HCT116 (cell line): ENCODE data around the gene GNG13. TPM values are rescaled to one million over a fixed set of nuclear protein-coding genes. Genes with fewer than 3 reads are reported as not detected.

Experiments used
- ATAC-seq: fragments of 200-7000 bp; cut with Tn5 transposase; 2 replicates; pipeline ENCODE4 v1.9.1; 2020; ENCODE audit warnings: mild to moderate bottlenecking, moderate library complexity
- BruUV-seq: library from RNA; stranded (reverse); fragments of 400-500 nt; replicated peaks from 2 replicates; lab custom pipeline; 2021; lab: Mats Ljungman, UMichigan
- CTCF ChIA-PET: fragments of 300-600 bp; sonication (Branson Sonifier 250); formaldehyde crosslinking; loops from one replicate; lab custom pipeline; 2021; ENCODE audit warnings: antibody characterized with exemption; lab: Charles Lee
- POLR2A ChIA-PET: fragments of 300-600, 350-600 bp; sonication (Branson Sonifier 250); formaldehyde crosslinking; loops from one replicate; lab custom pipeline; 2021; ENCODE audit warnings: antibody characterized with exemption; lab: Charles Lee
- RAD21 ChIA-PET, 2 experiments: fragments of 300-600 bp; sonication (Branson Sonifier 250); formaldehyde crosslinking; loops; one replicate each; lab custom pipeline; 2023; ENCODE audit warnings: low total read pairs in 2 of 2; ENCODE audit not compliant: uncharacterized antibody in 2 of 2, unreplicated experiment in 2 of 2, low non-redundant PET in 1 of 2; lab: Charles Lee
- DNase-seq: peaks from one replicate; pipeline ENCODE4 v3.0.0-alpha.2; 2010; ENCODE audit warnings: low read depth, low spot score
- H2AFZ ChIP-seq: fragments of 200-600 bp; shearing (Covaris generic), sonication (generic); 2 replicates; pipeline ENCODE4 v1.6.1; 2017; ENCODE audit warnings: low read depth, mixed run types, mixed read lengths, antibody characterized with exemption, low read length; ENCODE audit not compliant: poor library complexity, severe bottlenecking
- H3K27ac ChIP-seq: 2 replicates; pipeline ENCODE4 v1.5.1; 2012; ENCODE audit warnings: low read depth, low read length
- H3K27me3 ChIP-seq: fragments of 200-600 bp; sonication (generic); 2 replicates; pipeline ENCODE4 v1.6.1; 2016; ENCODE audit warnings: mixed run types, low read length, mixed read lengths; ENCODE audit not compliant: insufficient read depth
- H3K36me3 ChIP-seq, 2 experiments: fragments of 200-500 bp in 1 of 2; fragments of 200-600 bp in 1 of 2; sonication (Bioruptor generic) in 1 of 2; sonication (generic) in 1 of 2; 2 replicates each; pipeline versions ENCODE4 v1.5.1 to v1.6.1; 2014 to 2016; ENCODE audit warnings: low read length in 2 of 2, inconsistent platforms in 1 of 2, mixed read lengths in 1 of 2, mixed run types in 1 of 2; ENCODE audit not compliant: insufficient read depth in 2 of 2, control insufficient read depth in 1 of 2
- H3K4me1 ChIP-seq, 2 experiments: fragments of 200-600 bp in 1 of 2; sonication (generic) in 1 of 2; 2 replicates each; pipeline versions ENCODE4 v1.5.1 to v1.6.1; 2012 to 2017; ENCODE audit warnings: low read length in 2 of 2, inconsistent platforms in 1 of 2, mild to moderate bottlenecking in 1 of 2, mixed read lengths in 1 of 2, mixed run types in 1 of 2, moderate library complexity in 1 of 2; ENCODE audit not compliant: insufficient read depth in 2 of 2, control insufficient read depth in 1 of 2
- H3K4me2 ChIP-seq: fragments of 200-600 bp; sonication (generic); 2 replicates; pipeline ENCODE4 v1.6.1; 2017; ENCODE audit warnings: mixed run types, low read length, mixed read lengths
- H3K4me3 ChIP-seq, 2 experiments: fragments of 200-600 bp in 1 of 2; sonication (generic) in 1 of 2; replicated peaks in 1 of 2; 2 replicates each; pipeline ENCODE4 v1.5.1; 2011 to 2016; ENCODE audit warnings: low read length in 2 of 2, control low read depth in 1 of 2, low read depth in 1 of 2, mild to moderate bottlenecking in 1 of 2, mixed read lengths in 1 of 2, mixed run types in 1 of 2
- H3K79me2 ChIP-seq: fragments of 200-600 bp; sonication (generic); 2 replicates; pipeline ENCODE4 v1.6.1; 2017; ENCODE audit warnings: mild to moderate bottlenecking, mixed run types, low read length, moderate library complexity, mixed read lengths; ENCODE audit not compliant: insufficient read depth
- H3K9ac ChIP-seq: fragments of 200-600 bp; sonication (generic); 2 replicates; pipeline ENCODE4 v1.6.1; 2016; ENCODE audit warnings: low read length, mixed read lengths
- H3K9me2 ChIP-seq: fragments of 200-600 bp; sonication (generic), shearing (Covaris generic); 2 replicates; pipeline ENCODE4 v1.6.1; 2017; ENCODE audit warnings: mixed run types, mild to moderate bottlenecking, moderate library complexity; ENCODE audit not compliant: insufficient read depth
- H3K9me3 ChIP-seq, 2 experiments: fragments of 200-500 bp in 1 of 2; fragments of 200-600 bp in 1 of 2; sonication (Bioruptor generic) in 1 of 2; sonication (generic) in 1 of 2; 2 replicates each; pipeline ENCODE4 v1.6.1; 2014 to 2017; ENCODE audit warnings: low read length in 2 of 2, mixed read lengths in 2 of 2, inconsistent platforms in 1 of 2, low read depth in 1 of 2, mild to moderate bottlenecking in 1 of 2, mixed run types in 1 of 2, moderate library complexity in 1 of 2; ENCODE audit not compliant: control insufficient read depth in 1 of 2, insufficient read depth in 1 of 2
- H4K20me1 ChIP-seq: fragments of 200-600 bp; sonication (generic), shearing (Covaris generic); 2 replicates; pipeline ENCODE4 v1.6.1; 2017; ENCODE audit warnings: mixed run types, mild to moderate bottlenecking, moderate library complexity; ENCODE audit not compliant: insufficient read depth
- CBX3 ChIP-seq: IDR thresholded peaks from 2 replicates; pipeline ENCODE4 v1.6.1; 2012; ENCODE audit warnings: low read depth
- CTCF ChIP-seq, 3 experiments: fragments of 200-600 bp in 1 of 3; sonication (generic) in 1 of 3; IDR thresholded peaks in 2 of 3; conservative IDR thresholded peaks in 1 of 3; 2 replicates each; pipeline ENCODE4 v1.5.1; 2012 to 2017; ENCODE audit warnings: low read depth in 2 of 3, low read length in 2 of 3, antibody characterized with exemption in 1 of 3, borderline replicate concordance in 1 of 3, control low read depth in 1 of 3, mild to moderate bottlenecking in 1 of 3, mixed read lengths in 1 of 3, mixed run types in 1 of 3, moderate library complexity in 1 of 3; ENCODE audit not compliant: insufficient read depth in 1 of 3
- EGR1 ChIP-seq: IDR thresholded peaks from 2 replicates; pipeline ENCODE4 v1.6.1; 2012; ENCODE audit warnings: low read depth
- ELF1 ChIP-seq: IDR thresholded peaks from 2 replicates; pipeline ENCODE4 v1.6.1; 2012; ENCODE audit warnings: low read depth, borderline replicate concordance
- EZH2phosphoT487 ChIP-seq: fragments of 200-600 bp; IDR thresholded peaks from 2 replicates; pipeline ENCODE4 v1.6.1; 2018; ENCODE audit warnings: antibody characterized with exemption, borderline replicate concordance
- FOSL1 ChIP-seq: IDR thresholded peaks from 2 replicates; pipeline ENCODE4 v1.6.1; 2012; ENCODE audit warnings: low read depth
- MAX ChIP-seq: IDR thresholded peaks from 2 replicates; pipeline ENCODE4 v1.6.1; 2012
- POLR2A ChIP-seq: IDR thresholded peaks from 2 replicates; pipeline ENCODE4 v1.7.0; 2011; ENCODE audit warnings: borderline replicate concordance; ENCODE audit not compliant: insufficient read depth, insufficient read length; ENCODE audit errors: extremely low read depth
- POLR2AphosphoS5 ChIP-seq: IDR thresholded peaks from 2 replicates; pipeline ENCODE4 v1.6.1; 2011; ENCODE audit warnings: mild to moderate bottlenecking, low read depth, low read length, moderate library complexity
- SIN3A ChIP-seq: IDR thresholded peaks from 2 replicates; pipeline ENCODE4 v1.6.1; 2012; ENCODE audit warnings: low read depth
- SP1 ChIP-seq: IDR thresholded peaks from 2 replicates; pipeline ENCODE4 v1.6.1; 2012; ENCODE audit warnings: low read depth
- TCF7L2 ChIP-seq: IDR thresholded peaks from 2 replicates; pipeline ENCODE4 v1.7.0; 2011; ENCODE audit warnings: borderline replicate concordance, inconsistent platforms; ENCODE audit not compliant: insufficient read depth, insufficient read length; ENCODE audit errors: extremely low read depth
- ZFX ChIP-seq: fragments of 450-650 bp; IDR thresholded peaks from 2 replicates; pipeline ENCODE4 v1.6.1; 2017
- ZNF274 ChIP-seq: fragments of 200-500 bp; sonication (Bioruptor generic); IDR thresholded peaks from 2 replicates; pipeline ENCODE4 v1.6.1; 2014; ENCODE audit warnings: mild to moderate bottlenecking, low read depth, low read length, inconsistent platforms
- intact Hi-C: fragments of 100-400 bp; cut with micrococcal nuclease; formaldehyde crosslinking; loops from 2 replicates; pipeline ENCODE4 v1.10.0; 2022
- total RNA-seq: library from RNA; stranded (reverse); gene quantifications from one replicate; pipeline ENCODE4 v1.2.1, GENCODE V29; 2021; ENCODE audit not compliant: unreplicated experiment
- TF ChIP-seq, protein P1 (sequence below): IDR thresholded peaks from 2 replicates; pipeline ENCODE4 v1.6.1; 2012; ENCODE audit warnings: low read depth

The GNG13 gene
- total RNA-seq, 1 experiment from 2014 or later: not detected

GRCh38 chr16:845351-845745 is 44.8 kb upstream of the GNG13 start:
- no peak overlapping the region for H3K9ac ChIP-seq
- H3K27me3 ChIP-seq: no peaks in the 10 kb centered on the region
- H3K4me2 ChIP-seq: no peak overlapping the region
- BruUV-seq: no TSS peak
- no peaks in the 10 kb centered on the region for H4K20me1 ChIP-seq
- CTCF ChIA-PET: no interaction called here
- DNase-seq (no peak), ATAC-seq (no peak)
- H3K36me3 ChIP-seq: no peaks in the 10 kb centered on the region
- H3K4me3 ChIP-seq: no peak overlapping the region
- POLR2A ChIA-PET: no interaction called here
- H3K79me2 ChIP-seq: no peaks in the 10 kb centered on the region
- intact Hi-C loops: no loop called here
- no peak overlapping the region for H3K27ac ChIP-seq
- RAD21 ChIA-PET: no interaction called here
- H3K4me1 ChIP-seq: no peaks in the 10 kb centered on the region
- no peaks in the 10 kb centered on the region for H3K9me2 ChIP-seq
- TF ChIP-seq POLR2A: no peak
- TF ChIP-seq POLR2AphosphoS5: no peak
- no peak for TF ChIP-seq FOSL1
- H3K9me3 ChIP-seq: peaks cover 3 to 8% of the 10 kb centered on the region in 2 experiments; a peak in 2 of 4 replicates
- H2AFZ ChIP-seq: no peak overlapping the region

DNA sequence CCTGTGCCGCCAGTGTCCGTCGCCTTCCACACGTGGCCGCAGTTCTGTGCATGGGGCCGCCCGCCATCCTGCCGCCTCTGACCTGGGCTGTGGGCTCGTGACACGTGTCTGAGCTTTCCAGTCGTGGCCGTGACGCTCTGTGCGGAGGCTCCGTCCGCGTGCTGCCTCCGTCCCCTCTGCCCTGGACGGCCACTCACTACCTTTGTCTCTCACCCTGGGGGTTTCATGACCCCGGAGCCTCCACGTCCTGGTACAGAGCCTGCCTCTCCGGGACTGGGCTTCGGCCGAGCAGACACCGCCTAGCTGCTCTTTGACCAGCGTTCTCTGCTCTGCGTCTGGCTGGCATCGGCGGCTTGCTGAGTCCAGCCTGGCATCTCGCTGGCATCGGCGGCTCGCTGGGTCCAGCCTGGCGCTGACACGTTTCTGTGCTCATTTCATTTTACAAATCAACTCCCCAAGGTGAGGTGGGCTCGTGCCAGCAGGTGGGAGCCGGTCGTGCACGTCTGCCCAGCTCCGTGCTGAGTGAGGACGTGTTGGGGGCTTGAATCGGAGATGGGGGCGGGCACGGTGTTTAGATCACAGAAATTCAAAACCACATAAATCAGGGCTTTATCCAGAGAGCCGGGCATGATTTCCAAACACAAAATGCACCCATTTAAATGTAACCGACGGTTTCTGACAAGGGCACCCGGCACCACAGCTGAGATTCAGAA is 44.3 kb upstream of the GNG13 start:
- CTCF ChIA-PET: no interaction called here
- POLR2A ChIA-PET: no interaction called here
- no peaks in the 10 kb centered on the region for H3K79me2 ChIP-seq
- TF ChIP-seq EGR1: no peak
- TF ChIP-seq SP1: no peak
- TF ChIP-seq TCF7L2: no peak
- TF ChIP-seq FOSL1: no peak
- TF ChIP-seq ZFX: no peak
- TF ChIP-seq POLR2A: no peak
- TF ChIP-seq CBX3: no peak
- TF ChIP-seq SIN3A: no peak
- no peak for TF ChIP-seq CTCF (IDR thresholded peaks at IDR 0.05 in 2 of 3, conservative IDR thresholded peaks at IDR 0.05 in 1 of 3; ENCODE audit: borderline replicate concordance in 1 of 3, insufficient read depth in 1 of 3, low read depth in 2 of 3, low read length in 2 of 3)
- TF ChIP-seq EZH2phosphoT487: no peak
- TF ChIP-seq ZNF274: no peak
- TF ChIP-seq MAX: no peak
- no peak for TF ChIP-seq ELF1
- TF ChIP-seq, protein P1, sequence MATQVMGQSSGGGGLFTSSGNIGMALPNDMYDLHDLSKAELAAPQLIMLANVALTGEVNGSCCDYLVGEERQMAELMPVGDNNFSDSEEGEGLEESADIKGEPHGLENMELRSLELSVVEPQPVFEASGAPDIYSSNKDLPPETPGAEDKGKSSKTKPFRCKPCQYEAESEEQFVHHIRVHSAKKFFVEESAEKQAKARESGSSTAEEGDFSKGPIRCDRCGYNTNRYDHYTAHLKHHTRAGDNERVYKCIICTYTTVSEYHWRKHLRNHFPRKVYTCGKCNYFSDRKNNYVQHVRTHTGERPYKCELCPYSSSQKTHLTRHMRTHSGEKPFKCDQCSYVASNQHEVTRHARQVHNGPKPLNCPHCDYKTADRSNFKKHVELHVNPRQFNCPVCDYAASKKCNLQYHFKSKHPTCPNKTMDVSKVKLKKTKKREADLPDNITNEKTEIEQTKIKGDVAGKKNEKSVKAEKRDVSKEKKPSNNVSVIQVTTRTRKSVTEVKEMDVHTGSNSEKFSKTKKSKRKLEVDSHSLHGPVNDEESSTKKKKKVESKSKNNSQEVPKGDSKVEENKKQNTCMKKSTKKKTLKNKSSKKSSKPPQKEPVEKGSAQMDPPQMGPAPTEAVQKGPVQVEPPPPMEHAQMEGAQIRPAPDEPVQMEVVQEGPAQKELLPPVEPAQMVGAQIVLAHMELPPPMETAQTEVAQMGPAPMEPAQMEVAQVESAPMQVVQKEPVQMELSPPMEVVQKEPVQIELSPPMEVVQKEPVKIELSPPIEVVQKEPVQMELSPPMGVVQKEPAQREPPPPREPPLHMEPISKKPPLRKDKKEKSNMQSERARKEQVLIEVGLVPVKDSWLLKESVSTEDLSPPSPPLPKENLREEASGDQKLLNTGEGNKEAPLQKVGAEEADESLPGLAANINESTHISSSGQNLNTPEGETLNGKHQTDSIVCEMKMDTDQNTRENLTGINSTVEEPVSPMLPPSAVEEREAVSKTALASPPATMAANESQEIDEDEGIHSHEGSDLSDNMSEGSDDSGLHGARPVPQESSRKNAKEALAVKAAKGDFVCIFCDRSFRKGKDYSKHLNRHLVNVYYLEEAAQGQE: no peak

More for the DNA sequence above, 44.3 kb upstream of the GNG13 start:
- Histone ChIP-seq H3K4me1 (no peaks in the 10 kb centered on the region), H3K9me2 (no peaks in the 10 kb centered on the region), H3K36me3 (no peaks in the 10 kb centered on the region), H2AFZ (no peak overlapping the region), H4K20me1 (no peaks in the 10 kb centered on the region), H3K27me3 (no peaks in the 10 kb centered on the region), H3K27ac (no peak overlapping the region), H3K9ac (no peak overlapping the region), H3K9me3 (peaks cover 0 to 2% of the 10 kb centered on the region in 2 experiments; a peak in 1 of 4 replicates), H3K4me3 (no peak overlapping the region), H3K4me2 (no peak overlapping the region)
- DNase-seq (no peak), ATAC-seq (no peak)
- RAD21 ChIA-PET: no interaction called here
- intact Hi-C loops: no loop called here
- no TSS peak for BruUV-seq
